GM18951 (cell line): ENCODE results near the gene CEPT1.
"Not testable (repeated sequence)": the region's sequence is repeated elsewhere in the genome, so short reads cannot be mapped to it uniquely, and the experiment has no call there.

Source experiments
- POLR2A ChIP-seq: IDR thresholded peaks from 4 replicates; pipeline ENCODE4 v1.6.1; 2011; ENCODE audit warnings: mild to moderate bottlenecking; ENCODE audit not compliant: insufficient read length, insufficient read depth; ENCODE audit errors: extremely low read depth
- in situ Hi-C: fragments of 300-500 bp; cut with MboI; formaldehyde crosslinking; loops from one replicate; pipeline ENCODE4 v1.12.0; 2022; ENCODE audit warnings: low sequenced_read_pairs, mixed read lengths, inconsistent platforms; ENCODE audit not compliant: unreplicated experiment

The CEPT1 gene

GRCh38 chr1:111202707-111203623 lies 62.9 kb downstream of the CEPT1 start:
- TF ChIP-seq POLR2A: peak; percentile 15
- in situ Hi-C loops: no loop called here

GRCh38 chr1:111203681-111204200 lies 63.7 kb downstream of the CEPT1 start:
- TF ChIP-seq POLR2A: peak; percentile 71
- in situ Hi-C loops: no loop called here

GRCh38 chr1:111204201-111204982 lies 64.4 kb downstream of the CEPT1 start:
- peak; percentile 67 for TF ChIP-seq POLR2A
- in situ Hi-C loops: no loop called here

- no peak for TF ChIP-seq POLR2A
Measured at GRCh38 chr1:111204983-111205713, 65.1 kb downstream of the CEPT1 start.

GRCh38 chr1:111205714-111206050 lies 65.7 kb downstream of the CEPT1 start:
- in situ Hi-C loops: no loop called here
- TF ChIP-seq POLR2A: no peak

More at GRCh38 chr1:111204983-111205713, 65.1 kb downstream of the CEPT1 start:
- in situ Hi-C loops: no loop called here

GRCh38 chr1:111208921-111209320 lies 68.9 kb downstream of the CEPT1 start:
- no peak for TF ChIP-seq POLR2A
- in situ Hi-C loops: no loop called here

- in situ Hi-C loops: no loop called here
- TF ChIP-seq POLR2A: no peak
Measured at GRCh38 chr1:111209622-111210021, 69.6 kb downstream of the CEPT1 start.

GRCh38 chr1:111211921-111212320 lies 71.9 kb downstream of the CEPT1 start:
- no peak for TF ChIP-seq POLR2A
- in situ Hi-C loops: no loop called here

- in situ Hi-C loops: no loop called here
- no peak for TF ChIP-seq POLR2A
Measured at GRCh38 chr1:111212634-111213335, 72.8 kb downstream of the CEPT1 start.

- in situ Hi-C loops: no loop called here
- TF ChIP-seq POLR2A: no peak
Measured at GRCh38 chr1:111213412-111213811, 73.4 kb downstream of the CEPT1 start.

- TF ChIP-seq POLR2A: peak; percentile 45
- in situ Hi-C loops: no loop called here
Measured at GRCh38 chr1:111214074-111214801, 74.2 kb downstream of the CEPT1 start.

- TF ChIP-seq POLR2A: peak; percentile 33
- in situ Hi-C loops: no loop called here
Measured at GRCh38 chr1:111214884-111215283, 74.9 kb downstream of the CEPT1 start.

- in situ Hi-C loops: not testable (repeated sequence)
Measured at GRCh38 chr1:111215285-111215684, 75.3 kb downstream of the CEPT1 start.
